NCI-H1105 (cell line): ENCODE measurements around the gene CSRP1.

Source experiments
- DNase-seq: peaks from one replicate; lab custom pipeline; 2025; lab: John Stamatoyannopoulos, UW

Gene CSRP1

GRCh38 chr1:201513498-201514243 is 6.7 kb upstream of the CSRP1 start:
- no peak for DNase-seq

- DNase-seq, result no peak
These were observed 5.1 kb upstream of the CSRP1 start for GRCh38 chr1:201511941-201512539.

GRCh38 chr1:201511396-201511940 is 4.5 kb upstream of the CSRP1 start:
- no peak for DNase-seq

- DNase-seq, result no peak
These were observed 3.8 kb upstream of the CSRP1 start for GRCh38 chr1:201510734-201511133.

GRCh38 chr1:201509601-201510374 is 2.9 kb upstream of the CSRP1 start:
- no peak for DNase-seq

GRCh38 chr1:201508809-201509208 is 1.9 kb upstream of the CSRP1 start:
- no peak for DNase-seq

GRCh38 chr1:201507360-201507675 is 395 bp upstream of the CSRP1 start:
- DNase-seq, result no peak

GRCh38 chr1:201506092-201506491 is 831 bp downstream of the CSRP1 start:
- no peak for DNase-seq

- peak; percentile 54 for DNase-seq
These were observed 1.4 kb downstream of the CSRP1 start for GRCh38 chr1:201505503-201505890.

GRCh38 chr1:201504799-201505502 is 2.0 kb downstream of the CSRP1 start:
- DNase-seq, result peak; percentile 57

GRCh38 chr1:201504179-201504631 is 2.7 kb downstream of the CSRP1 start:
- no peak for DNase-seq

GRCh38 chr1:201503397-201504176 is 3.3 kb downstream of the CSRP1 start:
- no peak for DNase-seq

- no peak for DNase-seq
These were observed 4.4 kb downstream of the CSRP1 start for GRCh38 chr1:201502511-201502857.

- DNase-seq, result peak; percentile 87
These were observed 5.0 kb downstream of the CSRP1 start for GRCh38 chr1:201501812-201502510.

- DNase-seq, result no peak
These were observed 5.8 kb downstream of the CSRP1 start for GRCh38 chr1:201501144-201501543.

GRCh38 chr1:201500670-201501120 is 6.2 kb downstream of the CSRP1 start:
- no peak for DNase-seq

- DNase-seq, result no peak
These were observed 6.9 kb downstream of the CSRP1 start for GRCh38 chr1:201499795-201500669.

- DNase-seq, result no peak
These were observed 7.7 kb downstream of the CSRP1 start for GRCh38 chr1:201499191-201499590.

- no peak for DNase-seq
These were observed 8.3 kb downstream of the CSRP1 start for GRCh38 chr1:201498621-201499020.
